ENCODE data around the gene MAP4K5.

GRCh38 chr14:50471838-50472465 lies 60.4 kb downstream of the MAP4K5 start:
- TF ChIP-seq CTCF (IDR thresholded peaks at IDR 0.05) (no peak), POLR2AphosphoS5 (IDR thresholded peaks at IDR 0.05) (no peak)

Data from transverse colon (tissue), 4 donors.